Skeletal muscle cell (primary cell): ENCODE data around the gene ADGRG1.

Source experiments
- DNase-seq: peaks from one replicate; pipeline ENCODE4 v3.0.0-alpha.2; 2010; ENCODE audit warnings: low read depth
- H3K4me3 ChIP-seq: 2 replicates; pipeline ENCODE4 v1.5.1; 2011; ENCODE audit warnings: low read depth, mild to moderate bottlenecking, control low read depth, low read length, moderate library complexity

Gene ADGRG1

DNA sequence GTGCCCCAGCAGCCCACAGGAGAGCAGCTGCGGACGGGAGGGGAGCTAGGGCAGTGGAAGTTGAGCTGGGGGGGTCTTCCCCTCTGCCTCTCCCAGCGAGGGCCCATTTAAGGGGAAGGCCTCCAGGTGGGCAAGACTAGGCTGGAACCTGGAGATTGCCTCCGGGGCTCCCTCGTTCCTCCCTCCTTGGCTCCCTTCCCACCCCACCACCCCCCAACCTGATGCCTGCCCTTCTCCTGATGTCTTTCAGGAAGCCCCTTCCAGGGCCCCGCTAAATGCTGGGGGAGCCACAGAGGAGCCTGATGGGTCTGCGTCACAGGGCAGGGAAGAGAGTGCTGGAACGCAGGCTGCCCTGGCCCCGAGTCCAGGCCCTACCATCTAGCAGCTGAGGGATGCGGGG is 16.7 kb downstream of the ADGRG1 start:
- H3K4me3 ChIP-seq, result no peak overlapping the region
- no peak for DNase-seq

DNA sequence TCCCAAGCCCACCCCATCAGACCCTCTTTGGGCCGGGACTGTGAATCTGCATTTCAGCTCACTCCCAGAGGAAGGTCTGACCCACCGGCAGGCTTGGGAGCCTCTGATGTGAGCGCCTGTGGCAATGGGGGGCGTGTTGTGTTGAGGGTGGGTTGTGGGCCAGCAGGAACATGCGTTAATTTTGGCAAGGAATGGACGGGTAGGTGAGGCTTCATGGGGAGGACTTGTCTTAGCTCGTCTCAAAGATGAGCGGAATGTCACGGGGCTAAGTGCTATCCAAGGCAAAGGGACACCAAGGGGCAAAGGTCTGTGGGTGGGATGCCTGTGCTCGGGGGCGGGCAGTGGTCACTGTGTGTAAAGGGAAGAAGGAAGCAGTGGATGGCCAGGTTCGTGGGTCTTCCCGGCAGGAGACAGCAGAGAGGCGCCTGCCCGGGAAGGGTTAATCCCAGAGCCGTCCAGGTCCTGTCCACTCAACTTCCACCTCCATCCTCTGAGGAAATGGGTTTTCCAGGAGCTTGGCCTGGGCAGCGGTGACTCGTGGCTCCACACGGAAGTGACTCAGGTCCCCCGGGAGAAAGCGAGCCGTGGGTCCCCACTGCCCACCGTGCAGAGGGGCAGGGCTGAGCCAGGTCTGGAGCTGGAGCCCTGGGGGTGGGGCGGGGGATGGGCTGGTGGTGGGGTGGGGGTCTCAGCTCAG is 17.4 kb downstream of the ADGRG1 start:
- H3K4me3 ChIP-seq, result no peak overlapping the region
- DNase-seq, result no peak

DNA sequence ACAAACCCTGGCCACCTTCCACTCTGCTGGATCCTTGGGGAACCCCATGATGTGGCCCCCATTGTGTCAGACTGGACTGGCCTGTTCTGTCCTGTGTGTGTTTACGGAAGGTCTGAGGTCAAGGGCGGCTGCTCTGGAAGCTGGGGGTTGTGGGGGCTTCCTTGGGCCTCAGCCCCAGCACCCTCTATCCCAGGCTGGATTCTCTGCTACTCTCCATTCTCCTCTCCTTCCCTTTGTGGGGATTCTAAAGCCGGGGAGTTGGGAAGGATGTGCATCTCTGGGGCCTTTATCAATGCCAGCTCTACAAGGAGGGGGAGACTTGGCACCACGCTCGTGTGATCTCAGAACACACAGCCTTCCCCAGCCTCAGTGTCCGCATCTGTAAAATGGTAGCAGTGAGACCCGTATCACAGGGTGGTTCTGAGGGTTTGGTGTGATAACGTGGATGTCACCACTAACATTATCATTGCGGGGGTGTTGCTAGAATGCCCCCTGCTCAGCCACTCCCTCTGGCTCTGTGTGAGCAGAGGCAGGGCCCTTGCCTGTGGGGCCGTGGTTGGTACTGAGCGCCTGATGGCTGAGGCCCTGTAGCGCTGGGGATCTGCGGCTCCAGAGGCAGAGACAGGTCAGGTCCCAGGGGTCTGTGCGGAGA is 18.1 kb downstream of the ADGRG1 start:
- DNase-seq, result no peak
- H3K4me3 ChIP-seq, result no peak overlapping the region

DNA sequence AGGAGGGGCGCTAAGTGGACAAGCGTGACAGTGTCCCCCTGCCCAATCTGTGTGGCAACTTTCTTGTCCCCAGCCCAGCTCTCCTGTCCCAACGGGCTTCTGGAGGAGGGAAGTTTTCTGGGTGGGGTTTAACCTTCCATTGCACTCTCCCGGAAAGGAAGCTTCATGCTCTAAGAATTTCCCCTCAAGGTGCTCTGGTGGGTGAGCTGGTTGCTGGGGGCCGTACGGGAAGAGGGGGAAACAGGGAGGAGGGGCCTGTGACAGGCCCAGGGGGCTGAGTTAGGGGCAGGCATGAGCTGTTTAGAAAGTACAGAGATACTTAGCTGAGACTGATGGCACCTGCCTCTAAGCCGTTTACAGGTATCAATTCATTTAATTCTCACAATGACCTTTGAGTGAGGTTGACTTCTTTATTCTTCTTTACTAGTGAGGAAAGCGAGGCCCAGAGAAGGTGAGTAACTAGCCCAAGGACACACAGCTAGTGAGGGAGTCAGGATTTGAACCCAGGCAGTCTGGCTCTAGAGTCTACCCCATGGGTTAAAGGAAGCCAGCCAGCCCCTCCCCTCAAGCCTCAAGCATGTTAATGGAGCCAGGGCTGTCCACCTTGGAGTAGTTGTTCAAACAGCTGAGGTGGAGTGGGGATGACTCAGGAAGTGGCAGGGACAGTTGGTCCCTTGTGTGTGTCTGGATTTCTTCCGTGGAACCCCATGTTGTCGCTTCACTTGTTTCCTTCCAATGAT is 18.9 kb downstream of the ADGRG1 start:
- DNase-seq, result no peak
- no peak overlapping the region for H3K4me3 ChIP-seq

DNA sequence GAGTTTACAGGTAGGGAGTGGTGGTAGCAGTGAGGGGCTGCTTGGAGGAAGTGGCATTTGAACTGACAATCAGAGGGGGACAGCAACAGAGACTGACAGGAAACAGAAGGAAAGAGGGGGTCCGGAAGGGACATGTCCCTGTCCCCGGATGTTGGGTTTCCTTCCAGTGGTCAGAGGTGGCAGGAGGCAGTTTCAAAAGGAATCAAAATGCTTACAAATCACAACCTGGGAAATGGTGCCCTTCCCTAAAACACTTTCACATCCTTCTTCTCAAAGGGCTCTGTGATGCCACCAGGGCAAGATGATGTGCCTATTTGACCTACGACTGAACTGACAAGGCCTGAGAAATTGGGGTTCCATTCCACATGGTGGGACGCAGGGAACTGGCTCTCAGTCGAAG is 19.7 kb downstream of the ADGRG1 start:
- H3K4me3 ChIP-seq, result no peak overlapping the region
- DNase-seq, result no peak

DNA sequence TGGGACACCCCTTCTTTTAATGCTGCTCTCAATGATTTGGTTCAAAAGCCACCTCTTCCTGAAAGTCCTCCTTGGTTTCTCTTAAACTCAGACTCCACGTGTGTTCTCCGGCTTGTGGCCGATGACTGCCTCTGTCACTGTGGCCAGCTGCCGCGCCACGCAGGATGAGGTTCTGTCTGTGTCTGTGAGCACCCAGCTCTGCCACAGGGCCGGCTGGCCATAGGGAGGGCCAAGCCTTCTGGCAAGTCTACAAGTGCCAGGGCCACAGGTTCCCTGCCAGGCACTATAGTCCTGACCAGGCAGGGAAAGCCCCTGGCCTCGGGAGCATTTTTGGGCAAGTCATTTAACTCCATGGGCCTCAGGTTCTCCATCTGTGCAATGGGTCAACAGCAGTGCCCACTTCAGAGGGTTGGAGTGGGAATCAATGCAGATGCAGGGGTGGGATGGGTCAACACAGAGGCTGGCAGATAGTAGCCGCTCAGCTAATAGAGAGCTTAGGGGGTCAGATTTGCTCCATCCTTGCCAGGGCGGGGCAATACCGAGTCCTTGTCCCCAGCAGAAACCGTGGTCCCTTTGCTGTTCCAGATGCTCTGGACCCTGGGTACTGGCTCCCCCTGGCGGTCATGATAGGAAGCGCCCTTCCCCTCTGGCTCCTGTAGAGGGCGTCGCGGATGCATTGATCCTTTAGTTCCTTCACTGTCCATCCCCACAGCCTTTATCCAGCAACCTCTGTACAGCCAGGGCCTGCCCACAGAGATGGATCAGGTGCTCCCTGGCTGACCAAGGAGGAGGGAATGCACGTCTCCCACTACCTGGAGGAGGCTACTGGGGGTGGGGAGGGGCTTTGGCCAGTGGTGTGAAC is 20.4 kb downstream of the ADGRG1 start:
- no peak overlapping the region for H3K4me3 ChIP-seq
- no peak for DNase-seq

DNA sequence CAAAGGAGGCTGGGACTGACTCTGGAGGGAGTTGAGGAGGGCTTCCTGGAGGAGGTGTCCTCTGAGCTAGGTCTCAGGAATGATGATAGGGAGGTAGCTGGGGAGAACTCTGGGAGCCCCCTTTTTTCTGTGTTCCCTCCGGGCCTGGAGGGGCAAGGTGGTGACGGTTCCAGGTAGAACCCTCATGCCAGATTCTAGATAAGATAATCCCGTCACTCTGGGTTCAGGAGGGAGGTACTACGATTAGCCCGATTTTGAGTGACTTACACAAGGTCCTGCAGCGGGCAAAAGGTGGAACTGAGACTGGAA is 21.0 kb downstream of the ADGRG1 start:
- no peak overlapping the region for H3K4me3 ChIP-seq
- DNase-seq, result no peak

DNA sequence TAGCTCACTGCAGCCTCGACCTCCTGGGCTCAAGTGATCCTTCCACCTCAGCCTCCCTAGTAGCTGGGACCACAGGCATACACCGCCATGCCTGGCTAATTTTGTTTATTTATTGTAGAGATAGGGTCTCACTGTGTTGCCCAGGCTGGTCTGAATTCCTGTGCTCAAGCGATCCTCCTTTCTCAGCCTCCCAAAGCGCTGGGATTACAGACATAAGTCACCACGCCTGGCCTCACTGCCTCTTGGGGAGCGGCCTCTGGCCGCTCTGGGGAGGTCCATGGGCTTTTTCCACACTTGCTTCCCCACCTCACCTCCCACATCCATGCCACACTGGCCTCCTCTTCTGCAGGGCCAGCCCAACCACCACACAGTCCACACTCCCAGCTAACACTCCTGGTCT is 21.4 kb downstream of the ADGRG1 start:
- H3K4me3 ChIP-seq, result no peak overlapping the region
- no peak for DNase-seq

DNA sequence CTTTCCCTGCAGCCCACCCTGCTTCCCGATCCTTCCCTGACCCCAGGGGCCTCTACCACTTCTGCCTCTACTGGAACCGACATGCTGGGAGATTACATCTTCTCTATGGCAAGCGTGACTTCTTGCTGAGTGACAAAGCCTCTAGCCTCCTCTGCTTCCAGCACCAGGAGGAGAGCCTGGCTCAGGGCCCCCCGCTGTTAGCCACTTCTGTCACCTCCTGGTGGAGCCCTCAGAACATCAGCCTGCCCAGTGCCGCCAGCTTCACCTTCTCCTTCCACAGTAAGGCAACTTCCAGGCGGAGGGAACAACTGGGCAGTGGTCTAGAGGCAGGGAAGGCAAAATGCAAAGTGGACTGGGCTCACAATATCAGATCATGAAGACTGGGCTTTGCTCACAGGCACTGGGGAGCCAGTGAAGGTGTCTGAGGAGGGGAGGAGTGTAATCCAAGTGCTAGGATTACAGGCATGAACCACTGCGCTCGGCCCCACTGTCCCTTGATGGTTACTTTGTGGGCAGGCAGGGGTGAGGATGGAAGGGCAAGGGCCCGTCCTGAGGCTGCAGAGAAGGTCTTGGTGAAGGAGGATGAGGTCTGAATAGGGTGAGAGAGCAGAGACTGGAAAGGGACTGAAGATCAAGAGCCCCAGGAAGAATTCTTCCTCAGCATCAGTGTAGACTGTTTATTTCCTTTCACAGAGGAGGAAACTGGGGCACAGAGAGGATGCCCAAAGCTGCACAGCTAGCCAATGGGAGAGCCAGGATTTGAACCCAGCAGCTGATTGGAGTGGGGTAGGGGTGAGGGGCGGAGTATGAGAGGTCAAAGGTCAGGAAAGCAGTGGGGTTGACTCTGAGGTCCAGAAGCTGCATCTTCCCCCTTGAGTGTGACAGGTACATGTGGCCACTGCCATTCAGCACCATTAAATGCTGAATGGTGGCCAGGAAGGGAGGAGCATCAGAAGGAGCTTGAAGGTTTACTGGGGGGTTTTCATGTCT is 23.2 kb downstream of the ADGRG1 start:
- no peak for DNase-seq
- H3K4me3 ChIP-seq, result no peak overlapping the region

DNA sequence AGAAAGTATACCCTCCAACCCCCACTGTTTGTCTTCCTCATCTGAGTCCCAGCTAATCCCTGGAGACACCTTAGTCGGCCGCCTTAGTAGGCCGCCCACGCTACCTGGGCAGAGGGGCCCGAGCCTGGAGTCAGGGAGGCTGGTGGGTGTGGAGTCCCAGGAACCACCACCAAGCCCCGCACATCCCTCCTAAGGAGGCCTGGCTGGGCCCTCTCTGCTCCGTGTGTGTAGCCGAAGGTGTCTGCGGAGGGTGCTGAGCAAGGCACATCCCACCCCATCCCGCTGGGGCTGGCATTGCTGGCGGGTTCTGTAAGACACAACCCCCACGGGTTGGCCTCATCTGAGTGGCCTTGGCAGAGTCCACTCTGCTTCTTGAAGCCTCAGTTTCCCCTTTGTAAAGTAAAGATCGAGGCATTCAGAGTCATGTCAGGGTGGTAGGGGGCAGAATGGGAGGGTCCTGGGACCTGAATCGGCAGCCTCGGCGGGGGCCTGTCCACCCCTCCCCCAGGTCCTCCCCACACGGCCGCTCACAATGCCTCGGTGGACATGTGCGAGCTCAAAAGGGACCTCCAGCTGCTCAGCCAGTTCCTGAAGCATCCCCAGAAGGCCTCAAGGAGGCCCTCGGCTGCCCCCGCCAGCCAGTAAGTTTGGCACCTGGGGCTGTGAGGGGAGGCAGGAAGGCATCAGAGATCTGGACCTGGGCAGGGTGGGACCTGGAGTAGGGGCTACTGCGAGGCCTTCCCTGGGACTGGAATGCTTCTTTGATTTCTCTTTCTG is 24.5 kb downstream of the ADGRG1 start:
- no peak overlapping the region for H3K4me3 ChIP-seq
- DNase-seq, result no peak

DNA sequence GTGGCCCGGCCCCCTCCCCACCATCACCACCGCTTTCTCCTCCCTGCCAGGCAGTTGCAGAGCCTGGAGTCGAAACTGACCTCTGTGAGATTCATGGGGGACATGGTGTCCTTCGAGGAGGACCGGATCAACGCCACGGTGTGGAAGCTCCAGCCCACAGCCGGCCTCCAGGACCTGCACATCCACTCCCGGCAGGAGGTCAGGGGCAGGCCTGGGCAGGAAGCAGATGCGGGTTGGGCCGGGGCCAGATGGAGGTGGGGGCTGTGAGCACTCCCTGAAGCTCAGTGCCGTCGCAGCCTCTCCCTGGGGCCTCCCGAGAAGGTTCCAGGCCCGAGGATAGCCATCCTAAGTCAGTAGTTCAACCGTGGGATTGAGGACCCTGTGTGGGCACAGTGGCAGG is 25.5 kb downstream of the ADGRG1 start:
- no peak overlapping the region for H3K4me3 ChIP-seq
- no peak for DNase-seq

DNA sequence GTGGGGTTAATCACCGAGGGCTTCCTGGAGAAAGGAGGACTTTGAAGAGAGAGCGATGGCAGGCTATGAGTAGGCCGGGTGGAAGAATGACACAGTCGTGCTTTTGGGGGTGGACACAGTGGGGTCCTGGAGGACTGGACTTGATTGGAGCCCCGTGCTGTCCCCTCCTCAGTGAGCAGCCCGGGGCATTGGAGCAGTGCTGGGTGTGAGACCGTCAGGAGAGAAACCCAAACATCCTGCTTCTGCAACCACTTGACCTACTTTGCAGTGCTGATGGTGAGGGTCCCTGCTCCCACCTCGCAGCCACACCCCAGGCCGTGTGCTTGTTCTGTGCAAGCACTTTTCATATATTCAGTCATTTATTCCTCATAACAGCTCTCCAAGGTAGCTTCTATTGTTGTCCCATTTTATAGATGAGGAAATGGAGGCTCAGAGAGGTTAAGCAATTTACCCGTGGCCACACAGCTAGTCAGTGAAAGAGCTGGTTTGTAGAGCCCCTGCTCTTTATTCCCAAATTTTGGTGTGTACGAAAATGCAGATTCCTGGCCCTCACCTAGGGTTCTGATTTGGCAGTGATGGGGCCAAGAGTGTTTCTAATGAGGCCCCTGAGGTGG is 28.0 kb downstream of the ADGRG1 start:
- H3K4me3 ChIP-seq, result no peak overlapping the region

DNA sequence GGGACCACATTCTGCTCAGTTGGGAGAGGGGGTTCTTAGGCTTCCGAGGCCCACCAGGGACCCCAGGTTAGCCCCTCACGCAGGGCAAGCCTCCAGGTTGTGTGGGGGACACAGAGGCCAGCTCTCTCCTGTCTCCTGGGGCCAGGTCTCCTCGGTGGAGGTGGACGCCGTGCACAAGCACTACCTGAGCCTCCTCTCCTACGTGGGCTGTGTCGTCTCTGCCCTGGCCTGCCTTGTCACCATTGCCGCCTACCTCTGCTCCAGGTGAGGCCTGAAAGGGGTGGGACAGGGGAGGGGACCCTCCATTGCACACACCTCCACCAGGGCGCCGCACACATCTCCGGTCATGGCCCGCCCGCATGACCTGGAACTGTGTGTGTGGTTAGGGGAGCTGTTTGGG is 28.8 kb downstream of the ADGRG1 start:
- no peak for DNase-seq
- no peak overlapping the region for H3K4me3 ChIP-seq

More for the DNA sequence above, 28.0 kb downstream of the ADGRG1 start:
- DNase-seq, result no peak

DNA sequence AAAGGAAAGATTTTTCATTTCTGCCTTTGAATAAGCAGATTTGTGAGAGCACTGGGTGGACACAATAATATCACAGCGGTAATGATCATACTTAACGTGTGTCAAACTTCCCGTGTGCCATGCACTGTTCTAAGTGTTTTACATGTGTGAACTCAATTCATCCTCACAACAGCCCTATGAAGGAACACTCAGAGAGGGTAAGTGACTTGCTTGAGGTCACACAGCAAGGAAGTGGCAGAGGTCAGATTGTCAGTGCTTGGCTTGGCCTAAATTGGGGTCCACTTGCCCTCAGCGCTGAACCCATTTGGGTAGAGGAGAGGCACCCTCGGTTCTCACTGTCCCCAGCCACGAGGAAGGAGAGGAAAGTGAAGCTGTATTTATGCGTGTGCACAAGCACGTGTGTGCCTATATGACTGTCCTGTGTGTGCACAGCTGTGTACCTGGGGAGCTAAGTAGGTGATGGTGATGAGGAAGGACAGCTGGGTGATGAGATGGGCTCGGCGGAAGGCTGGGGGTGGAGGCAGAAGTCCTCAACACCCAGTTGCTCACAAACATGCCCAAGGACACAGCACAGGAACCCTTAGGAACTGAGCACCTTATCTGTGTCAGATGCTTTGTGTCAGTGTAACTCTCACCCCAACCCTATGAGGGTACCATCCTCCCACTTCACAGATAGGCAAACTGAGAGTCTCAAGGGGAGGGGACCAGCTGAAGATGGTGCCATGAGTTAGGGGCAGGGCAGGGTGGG is 29.9 kb downstream of the ADGRG1 start:
- H3K4me3 ChIP-seq, result no peak overlapping the region
- DNase-seq, result no peak

DNA sequence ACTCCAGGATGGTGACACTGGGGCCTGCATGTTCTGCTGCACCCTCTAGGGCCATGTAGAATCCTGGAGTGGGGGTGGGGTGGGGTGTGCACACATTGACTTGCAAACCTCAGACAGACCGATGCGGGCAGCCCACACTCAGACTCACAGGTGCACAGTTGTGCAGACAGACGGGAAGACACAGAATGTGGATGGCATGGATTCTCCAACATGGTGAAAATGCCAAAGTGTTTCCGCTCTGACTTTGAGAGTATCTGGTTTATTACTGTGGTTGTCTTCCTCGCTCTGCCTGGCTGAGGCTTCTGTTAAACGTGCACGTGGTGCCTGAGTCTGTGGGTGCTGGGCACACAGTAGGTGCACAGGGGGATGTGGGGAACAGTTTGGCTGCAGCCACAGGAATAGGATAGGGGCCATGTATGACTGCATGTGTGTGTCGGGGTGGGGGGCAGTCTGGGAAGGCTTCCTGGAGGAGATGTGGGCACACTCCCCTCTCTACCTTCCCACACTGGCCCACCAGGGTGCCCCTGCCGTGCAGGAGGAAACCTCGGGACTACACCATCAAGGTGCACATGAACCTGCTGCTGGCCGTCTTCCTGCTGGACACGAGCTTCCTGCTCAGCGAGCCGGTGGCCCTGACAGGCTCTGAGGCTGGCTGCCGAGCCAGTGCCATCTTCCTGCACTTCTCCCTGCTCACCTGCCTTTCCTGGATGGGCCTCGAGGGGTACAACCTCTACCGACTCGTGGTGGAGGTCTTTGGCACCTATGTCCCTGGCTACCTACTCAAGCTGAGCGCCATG is 30.6 kb downstream of the ADGRG1 start:
- DNase-seq, result no peak

DNA sequence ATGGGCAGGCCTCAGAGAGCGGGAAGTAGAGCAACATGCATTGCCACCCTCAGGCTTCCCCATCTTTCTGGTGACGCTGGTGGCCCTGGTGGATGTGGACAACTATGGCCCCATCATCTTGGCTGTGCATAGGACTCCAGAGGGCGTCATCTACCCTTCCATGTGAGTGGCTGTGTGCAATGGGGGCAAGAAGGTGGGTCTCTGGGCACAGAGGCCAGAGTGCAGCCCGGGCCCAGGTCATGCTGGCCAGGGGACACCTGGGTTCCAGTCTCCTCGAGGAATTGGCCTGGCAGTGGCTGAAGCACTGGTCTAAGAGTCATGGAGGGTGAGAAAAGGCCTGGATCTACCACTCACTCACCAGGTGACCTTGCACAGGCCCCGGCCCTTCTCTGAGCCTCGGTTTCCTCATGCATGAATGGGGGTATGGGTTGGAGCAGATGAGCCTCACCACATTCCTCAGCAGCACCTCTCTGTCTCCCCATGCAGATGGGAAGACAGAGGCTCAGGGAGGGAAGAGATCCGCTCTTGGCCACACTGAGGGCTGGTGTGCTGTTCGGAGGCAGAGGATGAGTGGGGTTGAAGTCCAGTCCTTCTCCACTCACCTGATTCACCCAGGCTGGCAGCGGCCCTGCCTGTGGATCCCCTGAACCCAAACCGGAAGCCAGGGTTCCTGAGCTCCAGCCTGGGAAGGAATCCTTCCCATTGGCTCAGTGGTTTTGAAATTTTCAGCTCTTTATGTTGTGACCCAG is 32.5 kb downstream of the ADGRG1 start:
- DNase-seq, result no peak
- no peak overlapping the region for H3K4me3 ChIP-seq

More for the DNA sequence above, 30.6 kb downstream of the ADGRG1 start:
- no peak overlapping the region for H3K4me3 ChIP-seq
